ENCODE data around the gene SCG2.

SCG2 gene

GRCh38 chr2:223601932-223602666 lies at the start of gene SCG2:
Gene SCG2, minus strand, starts transcription at chr2:223602361. Its CDS starts 3,079 bp downstream, at chr2:223599282.
- H3K27me3 ChIP-seq (ENCODE audit: control insufficient read depth in 1 of 2, insufficient read depth in 2 of 2, low read length in 2 of 2): no peaks in the 10 kb centered on the region
- no peak within 1 kb of the TSS for H3K27ac ChIP-seq (ENCODE audit: low read length)
- H3K9ac ChIP-seq (ENCODE audit: low read length in 2 of 2): no peak within 1 kb of the TSS
- no peaks in the 10 kb centered on the region for H3K9me3 ChIP-seq (ENCODE audit: control insufficient read depth in 2 of 2, low read length in 2 of 2)
- H3K36me3 ChIP-seq (ENCODE audit: control insufficient read depth in 2 of 2, insufficient read depth in 2 of 2, low read length in 2 of 2): no peaks in the 10 kb centered on the region
- H3K4me3 ChIP-seq (ENCODE audit: low read length in 2 of 2): no peak within 1 kb of the TSS
- H3K4me1 ChIP-seq (ENCODE audit: control insufficient read depth, insufficient read depth, low read length): no peaks in the 10 kb centered on the region

- no peaks in the 10 kb centered on the region for H3K4me1 ChIP-seq (ENCODE audit: control insufficient read depth, insufficient read depth, low read length)
- no peak overlapping the region for H3K27ac ChIP-seq (ENCODE audit: low read length)
- no peaks in the 10 kb centered on the region for H3K27me3 ChIP-seq (ENCODE audit: control insufficient read depth in 1 of 2, insufficient read depth in 2 of 2, low read length in 2 of 2)
- no peak overlapping the region for H3K4me3 ChIP-seq (ENCODE audit: low read length in 2 of 2)
- H3K36me3 ChIP-seq (ENCODE audit: control insufficient read depth in 2 of 2, insufficient read depth in 2 of 2, low read length in 2 of 2): no peaks in the 10 kb centered on the region
- no peaks in the 10 kb centered on the region for H3K9me3 ChIP-seq (ENCODE audit: control insufficient read depth in 2 of 2, low read length in 2 of 2)
- H3K9ac ChIP-seq (ENCODE audit: low read length in 2 of 2): no peak overlapping the region
These were observed 47.7 kb upstream of the SCG2 start for GRCh38 chr2:223649554-223650533.

- H3K9me3 ChIP-seq (ENCODE audit: control insufficient read depth in 2 of 2, low read length in 2 of 2): no peaks in the 10 kb centered on the region
- H3K4me3 ChIP-seq (ENCODE audit: low read length in 2 of 2): no peak overlapping the region
- no peak overlapping the region for H3K27ac ChIP-seq (ENCODE audit: low read length)
- H3K9ac ChIP-seq (ENCODE audit: low read length in 2 of 2): no peak overlapping the region
- H3K27me3 ChIP-seq (ENCODE audit: control insufficient read depth in 1 of 2, insufficient read depth in 2 of 2, low read length in 2 of 2): no peaks in the 10 kb centered on the region
- H3K36me3 ChIP-seq (ENCODE audit: control insufficient read depth in 2 of 2, insufficient read depth in 2 of 2, low read length in 2 of 2): no peaks in the 10 kb centered on the region
- H3K4me1 ChIP-seq (ENCODE audit: control insufficient read depth, insufficient read depth, low read length): no peaks in the 10 kb centered on the region
These were observed 46.6 kb upstream of the SCG2 start for GRCh38 chr2:223648755-223649154.

GRCh38 chr2:223647258-223647952 lies 45.2 kb upstream of the SCG2 start:
- H3K27me3 ChIP-seq (ENCODE audit: control insufficient read depth in 1 of 2, insufficient read depth in 2 of 2, low read length in 2 of 2): no peaks in the 10 kb centered on the region
- H3K9ac ChIP-seq (ENCODE audit: low read length in 2 of 2): no peak overlapping the region
- H3K4me1 ChIP-seq (ENCODE audit: control insufficient read depth, insufficient read depth, low read length): no peaks in the 10 kb centered on the region
- no peaks in the 10 kb centered on the region for H3K9me3 ChIP-seq (ENCODE audit: control insufficient read depth in 2 of 2, low read length in 2 of 2)
- H3K36me3 ChIP-seq (ENCODE audit: control insufficient read depth in 2 of 2, insufficient read depth in 2 of 2, low read length in 2 of 2): no peaks in the 10 kb centered on the region
- H3K27ac ChIP-seq (ENCODE audit: low read length): no peak overlapping the region
- H3K4me3 ChIP-seq (ENCODE audit: low read length in 2 of 2): no peak overlapping the region

- Histone ChIP-seq H3K27ac (ENCODE audit: low read length) (no peak overlapping the region), H3K27me3 (ENCODE audit: control insufficient read depth in 1 of 2, insufficient read depth in 2 of 2, low read length in 2 of 2) (no peaks in the 10 kb centered on the region)
These were observed 42.0 kb upstream of the SCG2 start for GRCh38 chr2:223644136-223644535.

GRCh38 chr2:223643309-223643708 lies 41.1 kb upstream of the SCG2 start:
- Histone ChIP-seq H3K27me3 (ENCODE audit: control insufficient read depth in 1 of 2, insufficient read depth in 2 of 2, low read length in 2 of 2) (no peaks in the 10 kb centered on the region), H3K4me1 (ENCODE audit: control insufficient read depth, insufficient read depth, low read length) (no peaks in the 10 kb centered on the region), H3K36me3 (ENCODE audit: control insufficient read depth in 2 of 2, insufficient read depth in 2 of 2, low read length in 2 of 2) (no peaks in the 10 kb centered on the region), H3K27ac (ENCODE audit: low read length) (no peak overlapping the region), H3K9me3 (ENCODE audit: control insufficient read depth in 2 of 2, low read length in 2 of 2) (no peaks in the 10 kb centered on the region), H3K9ac (ENCODE audit: low read length in 2 of 2) (no peak overlapping the region), H3K4me3 (ENCODE audit: low read length in 2 of 2) (no peak overlapping the region)

More at GRCh38 chr2:223644136-223644535, 42.0 kb upstream of the SCG2 start:
- Histone ChIP-seq H3K4me3 (ENCODE audit: low read length in 2 of 2) (no peak overlapping the region), H3K36me3 (ENCODE audit: control insufficient read depth in 2 of 2, insufficient read depth in 2 of 2, low read length in 2 of 2) (no peaks in the 10 kb centered on the region), H3K9ac (ENCODE audit: low read length in 2 of 2) (no peak overlapping the region), H3K4me1 (ENCODE audit: control insufficient read depth, insufficient read depth, low read length) (no peaks in the 10 kb centered on the region), H3K9me3 (ENCODE audit: control insufficient read depth in 2 of 2, low read length in 2 of 2) (no peaks in the 10 kb centered on the region)

GRCh38 chr2:223642506-223642905 lies 40.3 kb upstream of the SCG2 start:
- H3K36me3 ChIP-seq (ENCODE audit: control insufficient read depth in 2 of 2, insufficient read depth in 2 of 2, low read length in 2 of 2): no peaks in the 10 kb centered on the region
- H3K27ac ChIP-seq (ENCODE audit: low read length): no peak overlapping the region
- H3K4me1 ChIP-seq (ENCODE audit: control insufficient read depth, insufficient read depth, low read length): no peaks in the 10 kb centered on the region
- H3K9me3 ChIP-seq (ENCODE audit: control insufficient read depth in 2 of 2, low read length in 2 of 2): no peaks in the 10 kb centered on the region
- no peaks in the 10 kb centered on the region for H3K27me3 ChIP-seq (ENCODE audit: control insufficient read depth in 1 of 2, insufficient read depth in 2 of 2, low read length in 2 of 2)
- H3K9ac ChIP-seq (ENCODE audit: low read length in 2 of 2): no peak overlapping the region
- H3K4me3 ChIP-seq (ENCODE audit: low read length in 2 of 2): no peak overlapping the region

- no peaks in the 10 kb centered on the region for H3K27me3 ChIP-seq (ENCODE audit: control insufficient read depth in 1 of 2, insufficient read depth in 2 of 2, low read length in 2 of 2)
- no peak overlapping the region for H3K27ac ChIP-seq (ENCODE audit: low read length)
- H3K9ac ChIP-seq (ENCODE audit: low read length in 2 of 2): no peak overlapping the region
These were observed 38.9 kb upstream of the SCG2 start for GRCh38 chr2:223641082-223641481.

GRCh38 chr2:223635080-223635479 lies 32.9 kb upstream of the SCG2 start:
- no peaks in the 10 kb centered on the region for H3K9me3 ChIP-seq (ENCODE audit: control insufficient read depth in 2 of 2, low read length in 2 of 2)

More at GRCh38 chr2:223641082-223641481, 38.9 kb upstream of the SCG2 start:
- H3K36me3 ChIP-seq (ENCODE audit: control insufficient read depth in 2 of 2, insufficient read depth in 2 of 2, low read length in 2 of 2): no peaks in the 10 kb centered on the region
- no peaks in the 10 kb centered on the region for H3K9me3 ChIP-seq (ENCODE audit: control insufficient read depth in 2 of 2, low read length in 2 of 2)
- H3K4me1 ChIP-seq (ENCODE audit: control insufficient read depth, insufficient read depth, low read length): no peaks in the 10 kb centered on the region
- H3K4me3 ChIP-seq (ENCODE audit: low read length in 2 of 2): no peak overlapping the region

GRCh38 chr2:223634238-223634637 lies 32.1 kb upstream of the SCG2 start:
- Histone ChIP-seq H3K9ac (ENCODE audit: low read length in 2 of 2) (no peak overlapping the region), H3K9me3 (ENCODE audit: control insufficient read depth in 2 of 2, low read length in 2 of 2) (no peaks in the 10 kb centered on the region), H3K27ac (ENCODE audit: low read length) (no peak overlapping the region)

More at GRCh38 chr2:223635080-223635479, 32.9 kb upstream of the SCG2 start:
- H3K36me3 ChIP-seq (ENCODE audit: control insufficient read depth in 2 of 2, insufficient read depth in 2 of 2, low read length in 2 of 2): no peaks in the 10 kb centered on the region
- H3K9ac ChIP-seq (ENCODE audit: low read length in 2 of 2): no peak overlapping the region
- H3K27me3 ChIP-seq (ENCODE audit: control insufficient read depth in 1 of 2, insufficient read depth in 2 of 2, low read length in 2 of 2): no peaks in the 10 kb centered on the region
- H3K4me1 ChIP-seq (ENCODE audit: control insufficient read depth, insufficient read depth, low read length): no peaks in the 10 kb centered on the region
- H3K27ac ChIP-seq (ENCODE audit: low read length): no peak overlapping the region
- H3K4me3 ChIP-seq (ENCODE audit: low read length in 2 of 2): no peak overlapping the region

More at GRCh38 chr2:223634238-223634637, 32.1 kb upstream of the SCG2 start:
- no peaks in the 10 kb centered on the region for H3K27me3 ChIP-seq (ENCODE audit: control insufficient read depth in 1 of 2, insufficient read depth in 2 of 2, low read length in 2 of 2)
- no peaks in the 10 kb centered on the region for H3K4me1 ChIP-seq (ENCODE audit: control insufficient read depth, insufficient read depth, low read length)
- H3K36me3 ChIP-seq (ENCODE audit: control insufficient read depth in 2 of 2, insufficient read depth in 2 of 2, low read length in 2 of 2): no peaks in the 10 kb centered on the region
- no peak overlapping the region for H3K4me3 ChIP-seq (ENCODE audit: low read length in 2 of 2)
